ENCODE results near the gene WDR83. TPM values are rescaled to one million over a fixed set of nuclear protein-coding genes. Genes with fewer than 3 reads are reported as not detected.
A peak's percentile ranks its signal among the peaks of the same experiment; 100 is the strongest.
"Not testable (repeated sequence)": the region's sequence is repeated elsewhere in the genome, so short reads cannot be mapped to it uniquely, and the experiment has no call there.

The WDR83 gene
- total RNA-seq, 2 experiments from 2014 or later: 21.4 to 22.0 TPM

DNA sequence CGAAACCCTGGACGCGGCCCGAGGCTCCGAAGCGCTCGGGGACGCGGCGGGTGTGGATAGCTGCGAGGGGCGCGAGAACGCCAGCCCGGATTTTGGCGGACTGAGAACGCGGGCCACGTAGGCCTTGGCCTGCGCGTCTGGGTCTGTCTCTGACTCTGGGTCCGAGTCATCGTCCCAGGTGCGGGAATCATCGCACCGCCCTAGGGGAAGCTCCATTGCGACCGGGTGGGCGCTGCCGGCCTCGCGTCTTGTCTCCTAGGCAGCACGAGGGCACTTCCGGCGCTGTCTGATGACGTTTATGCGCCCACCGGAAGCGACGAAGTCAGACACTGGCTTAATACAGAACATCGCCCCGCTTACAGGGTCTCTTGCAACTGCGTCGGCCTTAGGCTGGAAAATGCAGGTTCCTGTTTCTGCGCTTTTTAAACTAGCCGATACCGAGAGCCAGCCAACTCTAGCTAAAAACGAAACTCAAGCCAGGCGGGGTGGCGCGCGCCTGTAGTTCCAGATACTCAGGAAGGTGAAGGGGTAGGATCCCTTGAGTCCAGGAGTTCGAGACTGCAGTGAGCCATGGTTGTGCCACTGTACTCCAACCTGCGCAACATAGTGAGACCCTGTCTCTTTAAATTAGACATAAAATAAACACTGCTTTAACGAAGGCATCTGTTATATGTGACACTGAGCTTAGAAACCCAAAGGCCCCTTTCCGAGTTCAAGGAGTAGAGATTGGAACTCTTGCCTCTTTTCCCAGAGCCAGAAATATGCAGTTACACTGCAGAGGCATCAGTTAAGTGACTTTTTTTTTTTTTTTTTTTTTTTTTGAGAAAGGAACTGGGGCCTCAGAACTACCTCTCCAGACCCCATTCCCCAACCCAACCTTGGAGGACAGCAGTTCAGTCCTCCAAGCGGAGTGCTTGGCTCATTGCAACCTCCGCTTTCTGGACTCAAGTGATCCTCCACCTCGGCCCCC, 30.0 kb downstream of the WDR83 start, which contains the start of gene FBXW9:
FBXW9 (minus strand) TSS at position 266 of the 970 bp plus-strand sequence; CDS start at position 216, 50 bp downstream.
- Mint-ChIP-seq H3K4me3 (peak within 1 kb of the TSS; percentile 83), H3K27me3 (no peaks in the 10 kb centered on the region), H3K9me3 (ENCODE audit: low read depth) (no peaks in the 10 kb centered on the region), H3K36me3 (peaks cover 12% of the 10 kb centered on the region), H3K4me1 (peaks cover 26% of the 10 kb centered on the region), H3K27ac (peak within 1 kb of the TSS; percentile 98)
- CTCF ChIA-PET: interaction anchor here (0.7 to 2.8 kb wide), 9 partner anchors 17 to 269 kb away, joined by 3 to 15 read pairs (median 5); partner anchors contain the start of gene TRIR
- ATAC-seq (peak; percentile 90), DNase-seq (peak; percentile 99)

DNA sequence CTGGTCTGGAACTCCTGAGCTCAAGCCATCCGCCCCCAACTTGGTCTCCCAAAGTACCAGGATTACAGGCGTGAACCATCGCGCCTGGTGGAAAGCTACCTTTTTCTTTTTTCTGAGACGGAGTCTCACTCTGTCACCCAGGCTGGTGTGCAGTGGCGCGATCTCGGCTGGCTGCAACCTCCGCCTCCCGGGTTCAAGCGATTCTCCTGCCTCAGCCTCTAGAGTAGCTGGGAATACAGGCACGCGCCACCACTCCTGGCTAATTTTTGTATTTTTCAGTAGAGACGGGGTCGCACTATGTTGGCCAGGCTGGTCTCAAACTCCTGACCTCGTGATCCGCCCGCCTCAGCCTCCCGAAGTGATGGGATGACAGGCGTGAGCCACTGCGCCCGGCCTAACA, 30.8 kb downstream of the WDR83 start:
- not testable (repeated sequence) for H3K27me3 Mint-ChIP-seq; DNase-seq; ATAC-seq; H3K9me3 Mint-ChIP-seq (ENCODE audit: low read depth)
- peaks cover 26% of the 10 kb centered on the region for H3K4me1 Mint-ChIP-seq
- peak overlapping the region; percentile 38 for H3K4me3 Mint-ChIP-seq
- CTCF ChIA-PET: interaction anchor here (1.4 to 2.8 kb wide), 5 partner anchors 17 to 99 kb away, joined by 3 to 15 read pairs (median 4); partner anchors contain the start of gene TRIR
- peaks cover 18% of the 10 kb centered on the region for H3K36me3 Mint-ChIP-seq
- peak overlapping the region; percentile 98 for H3K27ac Mint-ChIP-seq

DNA sequence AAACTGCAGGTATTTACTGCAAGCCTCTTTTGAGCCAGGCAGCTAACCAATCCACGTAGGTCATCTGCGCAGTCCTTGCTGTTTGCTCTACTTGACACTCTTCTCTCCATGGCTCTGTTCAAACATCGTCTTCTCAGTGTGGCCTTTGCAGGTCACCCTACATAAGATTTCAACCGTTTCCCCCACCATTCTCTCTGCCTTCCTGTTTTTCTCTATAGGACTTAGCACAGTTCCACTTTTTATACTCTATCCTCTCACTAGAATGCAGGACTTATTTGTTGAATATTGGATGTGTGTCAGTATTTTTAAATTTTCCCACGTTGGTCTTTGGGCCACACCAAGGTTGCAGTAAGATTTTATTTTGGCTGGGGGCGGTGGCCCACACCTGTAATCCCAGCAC, 31.5 kb downstream of the WDR83 start:
- DNase-seq (no peak), ATAC-seq (no peak)
- no peaks in the 10 kb centered on the region for H3K9me3 Mint-ChIP-seq (ENCODE audit: low read depth)
- CTCF ChIA-PET: interaction anchor here (2.3 kb wide), 1 partner anchor 60 kb away, joined by 6 read pairs; no protein-coding TSS in a partner anchor
- H3K27me3 Mint-ChIP-seq: no peaks in the 10 kb centered on the region
- H3K27ac Mint-ChIP-seq: peak overlapping the region; percentile 69
- peaks cover 26% of the 10 kb centered on the region for H3K4me1 Mint-ChIP-seq
- H3K36me3 Mint-ChIP-seq: peaks cover 21% of the 10 kb centered on the region
- peak overlapping the region; percentile 58 for H3K4me3 Mint-ChIP-seq

DNA sequence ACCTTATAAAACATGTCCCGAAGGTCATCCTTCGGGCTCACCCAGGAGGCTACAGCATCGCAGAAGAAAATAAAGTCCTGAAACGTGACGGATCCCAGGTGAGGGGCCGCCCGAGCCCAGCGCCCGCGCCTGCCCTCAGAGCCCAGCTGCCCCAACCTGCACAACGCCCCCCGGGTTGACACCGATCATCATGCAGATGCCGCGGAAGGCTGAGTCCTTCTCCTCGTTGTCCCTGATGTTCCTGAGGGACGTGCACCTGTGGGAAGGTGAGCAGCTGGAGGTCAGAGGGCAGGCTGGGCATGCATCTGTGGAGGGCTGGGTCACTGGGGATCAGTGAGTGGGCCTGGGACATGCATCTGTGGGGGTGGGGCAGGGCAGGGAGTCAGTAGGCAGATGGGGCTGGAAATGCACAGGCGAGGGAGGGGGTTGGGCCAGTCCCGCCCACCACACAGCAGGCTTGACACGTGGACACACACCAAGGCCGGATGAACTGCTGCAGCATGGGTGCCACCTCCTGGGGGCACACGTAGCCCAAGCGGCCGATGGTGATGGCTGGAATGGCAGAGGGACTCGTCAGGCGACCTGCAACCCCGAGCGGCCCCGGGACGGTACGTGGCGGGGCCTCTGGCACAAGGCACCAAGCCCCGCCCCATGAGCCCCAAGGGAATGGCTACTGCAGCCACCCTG, 35.1 kb downstream of the WDR83 start:
- CTCF ChIA-PET: no interaction called here
- Mint-ChIP-seq H3K36me3 (peaks cover 43% of the 10 kb centered on the region), H3K4me3 (no peak overlapping the region), H3K9me3 (ENCODE audit: low read depth) (no peaks in the 10 kb centered on the region), H3K27me3 (no peaks in the 10 kb centered on the region), H3K4me1 (peaks cover 7% of the 10 kb centered on the region), H3K27ac (no peak overlapping the region)
- DNase-seq (no peak), ATAC-seq (no peak)

DNA sequence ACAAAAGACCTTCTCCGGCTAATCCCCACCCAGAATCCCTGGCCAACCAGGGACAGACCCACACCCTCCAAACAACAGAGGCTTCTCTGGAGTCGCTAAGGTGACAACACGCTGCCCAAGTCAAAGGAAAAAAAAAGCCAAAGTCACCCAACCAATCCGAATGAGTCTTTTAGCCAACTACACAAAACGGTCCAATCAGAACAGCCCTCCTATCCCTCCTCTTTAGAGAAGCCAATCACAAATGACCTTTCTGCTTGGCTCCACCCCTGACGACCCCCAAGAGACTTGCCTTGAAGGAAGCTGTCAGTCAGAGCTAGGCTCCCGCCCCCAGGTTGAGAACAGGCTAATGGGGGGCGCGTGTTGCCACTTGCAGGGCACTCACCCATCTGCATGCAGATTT, 36.4 kb downstream of the WDR83 start:
- H3K36me3 Mint-ChIP-seq: peaks cover 45% of the 10 kb centered on the region
- no peaks in the 10 kb centered on the region for H3K27me3 Mint-ChIP-seq
- H3K4me1 Mint-ChIP-seq: peaks cover 4% of the 10 kb centered on the region
- H3K9me3 Mint-ChIP-seq (ENCODE audit: low read depth): no peaks in the 10 kb centered on the region
- CTCF ChIA-PET: interaction anchor here (0.8 kb wide), 1 partner anchor 55 kb away, joined by 3 read pairs; no protein-coding TSS in a partner anchor
- H3K4me3 Mint-ChIP-seq: no peak overlapping the region
- ATAC-seq: peak; percentile 21
- no peak overlapping the region for H3K27ac Mint-ChIP-seq
- DNase-seq: no peak

DNA sequence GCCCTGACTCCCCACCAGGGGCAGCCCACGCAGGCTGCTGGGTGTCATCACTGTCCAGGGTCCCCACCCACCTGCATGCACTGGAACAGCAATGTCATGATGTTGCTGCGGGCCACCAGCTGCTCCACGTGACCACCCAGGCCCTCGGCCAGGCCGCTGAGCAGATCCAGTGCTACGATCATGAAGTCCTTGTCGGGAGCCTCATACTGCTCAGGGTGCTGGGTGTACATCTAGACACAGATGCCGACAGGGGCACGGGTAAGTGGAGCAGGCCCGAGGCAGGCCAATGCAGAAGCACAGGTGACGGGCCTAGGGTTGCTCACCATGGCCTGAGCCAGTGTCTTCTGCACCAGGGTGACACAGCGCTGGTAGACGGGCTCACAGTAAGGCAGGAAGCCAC, 38.6 kb downstream of the WDR83 start:
- Mint-ChIP-seq H3K36me3 (peaks cover 48% of the 10 kb centered on the region), H3K27ac (no peak overlapping the region), H3K4me1 (no peaks in the 10 kb centered on the region), H3K27me3 (no peaks in the 10 kb centered on the region), H3K9me3 (ENCODE audit: low read depth) (no peaks in the 10 kb centered on the region), H3K4me3 (no peak overlapping the region)
- CTCF ChIA-PET: interaction anchor here (0.7 kb wide), 1 partner anchor 68 kb away, joined by 3 read pairs; no protein-coding TSS in a partner anchor
- ATAC-seq: no peak
- no peak for DNase-seq

DNA sequence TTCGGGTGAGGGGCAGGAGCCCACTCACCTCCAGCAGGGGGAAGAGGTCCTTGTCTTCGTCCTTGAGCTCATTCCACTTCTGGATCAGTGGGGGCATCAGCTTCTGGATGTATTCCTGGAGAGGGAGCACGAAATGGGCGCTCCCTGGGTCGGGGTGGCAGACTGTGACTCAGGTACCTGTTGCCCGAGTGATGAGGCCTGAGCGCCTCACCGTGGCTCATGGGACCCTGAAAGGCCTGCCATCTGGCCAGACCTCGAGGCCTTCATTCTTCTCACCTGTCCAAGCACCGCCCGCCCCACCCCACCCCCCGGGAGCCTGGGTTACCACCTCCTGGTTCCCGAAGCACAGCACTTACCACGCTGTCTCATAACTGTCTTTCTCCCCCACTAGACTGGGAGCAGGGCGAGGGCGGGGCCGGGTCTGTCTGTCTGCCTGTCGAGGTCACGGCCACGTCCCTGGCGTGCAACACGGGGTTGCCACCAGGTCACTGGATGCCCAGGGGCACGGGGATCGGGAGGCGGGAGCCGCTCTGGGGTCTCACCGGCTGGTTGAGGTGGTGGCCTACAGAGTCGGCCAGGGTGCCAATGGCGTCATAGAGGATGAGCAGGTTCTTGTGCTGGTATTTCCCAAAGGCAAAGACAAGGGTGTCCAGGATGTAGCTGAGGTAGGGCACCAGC, 39.2 kb downstream of the WDR83 start:
- H3K9me3 Mint-ChIP-seq (ENCODE audit: low read depth): no peaks in the 10 kb centered on the region
- CTCF ChIA-PET: interaction anchor here (1.1 kb wide), 1 partner anchor 52 kb away, joined by 3 read pairs; no protein-coding TSS in a partner anchor
- H3K4me3 Mint-ChIP-seq: no peak overlapping the region
- H3K27me3 Mint-ChIP-seq: no peaks in the 10 kb centered on the region
- peaks cover 51% of the 10 kb centered on the region for H3K36me3 Mint-ChIP-seq
- DNase-seq (no peak), ATAC-seq (no peak)
- no peaks in the 10 kb centered on the region for H3K4me1 Mint-ChIP-seq
- H3K27ac Mint-ChIP-seq: peak overlapping the region; percentile 26

DNA sequence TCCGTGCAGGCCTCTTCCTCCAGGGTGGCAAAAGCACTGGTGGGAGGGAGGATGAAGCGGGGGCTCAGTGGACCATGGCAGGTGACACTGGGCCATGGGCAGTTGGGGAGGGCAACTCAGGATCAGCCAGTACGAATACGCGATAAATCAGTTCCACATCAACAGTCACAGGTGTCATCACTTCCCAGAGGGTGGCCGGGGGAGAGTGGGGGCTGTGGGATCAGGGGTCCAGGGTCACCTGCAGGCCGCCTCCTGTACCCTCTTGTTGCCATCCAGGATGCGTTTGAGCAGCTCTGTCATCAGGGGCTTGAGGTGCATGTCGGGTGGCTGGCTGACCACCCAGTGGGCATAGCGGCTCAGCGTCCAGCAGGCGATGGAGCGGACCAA, 39.7 kb downstream of the WDR83 start:
- Mint-ChIP-seq H3K27me3 (no peaks in the 10 kb centered on the region), H3K4me3 (no peak overlapping the region), H3K4me1 (no peaks in the 10 kb centered on the region), H3K9me3 (ENCODE audit: low read depth) (no peaks in the 10 kb centered on the region), H3K36me3 (peaks cover 49% of the 10 kb centered on the region), H3K27ac (no peak overlapping the region)
- DNase-seq: no peak
- CTCF ChIA-PET: interaction anchor here (1.1 kb wide), 1 partner anchor 51 kb away, joined by 3 read pairs; no protein-coding TSS in a partner anchor
- no peak for ATAC-seq

DNA sequence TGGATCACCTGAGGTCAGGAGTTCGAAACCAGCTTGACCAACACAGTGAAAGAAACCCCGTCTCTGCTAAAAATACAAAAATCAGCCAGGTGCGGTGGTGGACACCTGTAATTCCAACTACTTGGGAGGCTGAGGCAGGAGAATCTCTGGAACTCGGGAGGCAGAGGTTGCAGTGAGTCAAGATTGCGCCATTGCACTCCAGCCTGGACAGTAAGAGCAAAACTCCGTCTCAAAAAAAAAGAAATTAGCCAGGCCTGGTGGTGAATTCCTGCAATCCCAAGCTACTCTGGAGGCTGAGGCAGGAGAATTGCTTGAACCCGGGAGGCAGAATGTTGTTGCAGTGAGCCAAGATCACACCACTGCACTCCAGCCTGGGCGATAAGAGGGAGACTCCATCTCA, 42.0 kb downstream of the WDR83 start:
- no peaks in the 10 kb centered on the region for H3K4me1 Mint-ChIP-seq
- CTCF ChIA-PET: interaction anchor here (0.5 to 1.5 kb wide), 3 partner anchors 28 to 141 kb away, joined by 3 to 4 read pairs (median 3); no protein-coding TSS in a partner anchor
- DNase-seq: no peak
- no peaks in the 10 kb centered on the region for H3K27me3 Mint-ChIP-seq
- no peaks in the 10 kb centered on the region for H3K9me3 Mint-ChIP-seq (ENCODE audit: low read depth)
- no peak for ATAC-seq
- H3K4me3 Mint-ChIP-seq: no peak overlapping the region
- H3K36me3 Mint-ChIP-seq: peaks cover 36% of the 10 kb centered on the region
- H3K27ac Mint-ChIP-seq: no peak overlapping the region

DNA sequence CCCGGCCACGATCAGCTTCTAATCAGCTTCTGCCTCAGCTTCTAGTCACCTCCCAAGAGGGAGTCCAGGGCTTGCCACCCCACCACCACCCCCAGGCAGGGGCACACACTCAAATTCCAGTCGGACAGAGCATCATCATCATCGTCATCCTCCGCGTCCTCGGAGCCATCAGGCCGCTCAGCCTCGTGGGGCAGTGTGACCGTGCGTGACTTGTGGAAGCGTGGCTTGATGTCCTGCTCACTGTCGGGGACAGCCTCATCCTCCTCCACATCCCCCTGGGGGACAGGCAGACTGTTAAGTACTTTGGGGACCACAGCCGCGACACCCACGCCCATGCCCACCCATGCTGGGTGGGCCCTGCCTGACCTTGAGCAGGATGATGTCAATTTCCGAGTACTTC, 44.6 kb downstream of the WDR83 start:
- ATAC-seq (no peak), DNase-seq (no peak)
- Mint-ChIP-seq H3K27ac (no peak overlapping the region), H3K4me3 (no peak overlapping the region), H3K9me3 (ENCODE audit: low read depth) (no peaks in the 10 kb centered on the region), H3K36me3 (peaks cover 29% of the 10 kb centered on the region), H3K4me1 (no peaks in the 10 kb centered on the region), H3K27me3 (no peaks in the 10 kb centered on the region)
- CTCF ChIA-PET: interaction anchor here (0.9 to 1.0 kb wide), 2 partner anchors 12 to 50 kb away, joined by 3 to 5 read pairs; partner anchors contain the start of gene TNPO2

DNA sequence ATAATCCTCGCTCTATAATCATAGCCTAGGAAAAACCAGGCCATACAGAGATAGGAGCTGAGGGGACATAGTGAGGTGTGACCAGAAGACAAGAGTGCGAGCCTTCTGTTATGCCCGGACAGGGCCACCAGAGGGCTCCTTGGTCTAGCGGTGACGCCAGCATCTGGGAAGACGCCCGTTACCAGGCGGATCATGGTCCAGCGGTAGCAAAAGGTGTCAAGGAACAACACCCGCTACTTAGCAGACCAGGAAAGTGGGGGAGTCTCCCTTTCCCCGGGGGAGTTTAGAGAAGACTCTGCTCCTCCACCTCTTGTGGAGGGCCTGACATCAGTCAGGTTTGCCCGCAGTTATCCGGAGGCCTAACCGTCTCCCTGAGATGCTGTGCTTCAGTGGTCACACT, 45.5 kb downstream of the WDR83 start:
- H3K27me3 Mint-ChIP-seq; H3K4me1 Mint-ChIP-seq; CTCF ChIA-PET; H3K4me3 Mint-ChIP-seq; H3K9me3 Mint-ChIP-seq (ENCODE audit: low read depth); H3K27ac Mint-ChIP-seq; ATAC-seq; DNase-seq: not testable (repeated sequence)
- H3K36me3 Mint-ChIP-seq: peaks cover 32% of the 10 kb centered on the region

DNA sequence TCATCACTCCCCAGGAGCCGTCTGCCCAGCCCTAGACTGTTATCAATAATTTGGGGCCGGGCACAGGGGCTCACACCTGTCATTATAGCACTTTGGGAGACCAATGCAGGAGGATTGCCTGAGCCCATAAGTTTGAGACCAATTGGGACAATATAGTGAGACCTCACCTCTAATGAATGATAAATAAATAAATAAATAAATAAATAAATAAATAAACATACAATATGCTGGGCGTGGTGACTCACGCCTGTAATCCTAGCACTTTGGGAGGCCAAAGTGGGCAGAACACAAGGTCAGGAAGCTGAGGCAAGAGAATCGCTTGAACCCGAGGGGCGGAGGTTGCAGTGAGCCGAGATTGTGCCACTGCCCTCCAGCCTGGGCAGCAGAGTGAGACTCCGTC, 46.7 kb downstream of the WDR83 start:
- H3K4me3 Mint-ChIP-seq; H3K4me1 Mint-ChIP-seq; ATAC-seq; H3K9me3 Mint-ChIP-seq (ENCODE audit: low read depth); H3K27me3 Mint-ChIP-seq; DNase-seq; H3K27ac Mint-ChIP-seq: not testable (repeated sequence)
- H3K36me3 Mint-ChIP-seq: peaks cover 31% of the 10 kb centered on the region
- CTCF ChIA-PET: interaction anchor here (0.8 to 15.3 kb wide), 3 partner anchors 18 to 45 kb away, joined by 3 to 157 read pairs (median 3); no protein-coding TSS in a partner anchor
